Tibial nerve (tissue), 4 donors: ENCODE results near the gene NIPAL4. TPM values are rescaled to one million over a fixed set of nuclear protein-coding genes. Genes with fewer than 3 reads are reported as not detected.

Experiments used
- DNase-seq, 2 donors: peaks; one replicate each; pipeline ENCODE4 v3.0.0-alpha.2; 2019; ENCODE audit warnings: low spot score in 2 of 2
- H3K27ac ChIP-seq, 4 donors: fragments of 200-600 bp; sonication (generic) in 3 of 4; one replicate each; pipeline ENCODE4 v1.5.1; 2017 to 2019; ENCODE audit warnings: mild to moderate bottlenecking in 1 of 4
- H3K27me3 ChIP-seq, 2 donors: fragments of 200-600 bp; sonication (generic) in 1 of 2; one replicate each; pipeline versions ENCODE4 v1.5.1 to v1.6.0; 2017 to 2019
- H3K36me3 ChIP-seq, 3 donors: fragments of 200-600 bp; sonication (generic); one replicate each; pipeline ENCODE4 v1.5.1; 2018 to 2019
- H3K4me1 ChIP-seq, 4 donors: fragments of 200-600 bp; sonication (generic) in 3 of 4; one replicate each; pipeline ENCODE4 v1.5.1; 2017 to 2019
- H3K4me3 ChIP-seq, 4 donors: fragments of 200-600 bp; sonication (generic) in 3 of 4; one replicate each; pipeline ENCODE4 v1.5.1; 2017 to 2019; ENCODE audit warnings: mild to moderate bottlenecking in 1 of 4, moderate library complexity in 1 of 4
- H3K9me3 ChIP-seq, 4 donors: fragments of 200-600 bp; sonication (generic) in 3 of 4; one replicate each; pipeline ENCODE4 v1.5.1; 2017 to 2019
- EP300 ChIP-seq, 2 donors: sonication (generic); formaldehyde crosslinking; IDR thresholded peaks; one replicate each; pipeline ENCODE4 v1.6.1; 2017; ENCODE audit warnings: antibody characterized with exemption in 2 of 2, mild to moderate bottlenecking in 1 of 2
- POLR2A ChIP-seq, 2 donors: fragments of 450-650 bp; IDR thresholded peaks; one replicate each; pipeline ENCODE4 v1.6.1; 2017; ENCODE audit warnings: antibody characterized with exemption in 2 of 2, mild to moderate bottlenecking in 2 of 2, moderate library complexity in 2 of 2
- WGBS, 2 donors: methylation state at CpG; one replicate each; pipeline ENCODE4 v1.1.5; 2018; 5-methylcytosine and 5-hydroxymethylcytosine counted together
- total RNA-seq, 4 donors: library from RNA; depleted of rRNA; stranded (reverse); fragments of >200 nt; gene quantifications; one replicate each; pipeline ENCODE4 v1.1.0, GENCODE V29; 2016
- TF ChIP-seq, protein P1 (sequence below), 5 experiments: fragments of 200-600 bp in 3 of 5; fragments of 450-650 bp in 2 of 5; sonication (generic) in 3 of 5; IDR thresholded peaks; one replicate each; pipeline ENCODE4 v1.5.1; 2016 to 2019; ENCODE audit warnings: antibody characterized with exemption in 5 of 5, mild to moderate bottlenecking in 3 of 5, moderate library complexity in 2 of 5

The NIPAL4 gene
- total RNA-seq, 4 donors from 2014 or later, result 0.84 to 5.7 (median 2.4) TPM; not detected in 1

DNA sequence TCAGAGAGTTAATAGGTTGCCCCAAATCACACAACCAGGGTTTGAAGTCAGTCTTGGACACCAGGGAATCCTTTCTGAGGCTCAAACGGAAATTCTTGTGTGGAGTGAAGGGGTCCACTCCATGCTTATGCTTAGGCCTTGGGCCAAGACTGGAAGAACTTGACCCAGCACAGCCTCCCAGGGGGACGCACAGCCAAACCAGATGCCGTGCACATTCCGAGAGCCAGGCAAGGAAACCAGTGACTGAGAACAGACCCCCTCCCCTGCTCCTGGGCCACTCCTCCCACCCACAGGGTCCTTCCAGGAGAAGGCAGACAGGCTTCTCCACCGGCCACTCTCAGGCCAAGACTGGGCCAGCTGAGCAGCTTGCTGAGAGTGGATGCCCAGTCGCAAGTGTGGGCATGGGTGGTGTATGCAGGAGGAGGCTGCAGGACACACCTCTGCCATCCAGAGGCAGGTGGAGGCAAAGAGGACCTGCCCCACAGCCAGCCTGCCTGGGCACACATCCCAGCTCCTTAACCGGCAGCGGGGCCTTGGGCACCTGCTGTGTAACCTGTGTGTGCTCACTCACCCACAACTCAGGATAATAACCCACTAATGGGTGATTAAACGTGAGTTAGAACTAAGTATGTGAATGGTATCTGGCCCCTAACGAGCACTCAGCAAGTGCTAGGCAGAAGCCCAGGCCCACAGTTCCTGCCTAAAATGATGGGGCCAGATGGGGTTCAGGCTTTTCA lies 38.0 kb downstream of the NIPAL4 start:
- 69 to 80% methylated on average over 8 to 9 of the region's 10 CpGs for WGBS, 2 donors
- Histone ChIP-seq H3K27me3 (no peaks in the 10 kb centered on the region), H3K27ac (peak overlapping the region in 1 of 4 donors; percentile 63), H3K4me1 (peaks cover 0 to 11% (median 0%) of the 10 kb centered on the region in 4 donors), H3K4me3 (no peak overlapping the region), H3K36me3 (peaks cover 0 to 48% (median 0%) of the 10 kb centered on the region in 3 donors), H3K9me3 (no peaks in the 10 kb centered on the region)
- no peak for DNase-seq
- no peak for TF ChIP-seq EP300 (IDR thresholded peaks at IDR 0.05)
- TF ChIP-seq POLR2A (IDR thresholded peaks at IDR 0.05), result no peak
- TF ChIP-seq, protein P1, sequence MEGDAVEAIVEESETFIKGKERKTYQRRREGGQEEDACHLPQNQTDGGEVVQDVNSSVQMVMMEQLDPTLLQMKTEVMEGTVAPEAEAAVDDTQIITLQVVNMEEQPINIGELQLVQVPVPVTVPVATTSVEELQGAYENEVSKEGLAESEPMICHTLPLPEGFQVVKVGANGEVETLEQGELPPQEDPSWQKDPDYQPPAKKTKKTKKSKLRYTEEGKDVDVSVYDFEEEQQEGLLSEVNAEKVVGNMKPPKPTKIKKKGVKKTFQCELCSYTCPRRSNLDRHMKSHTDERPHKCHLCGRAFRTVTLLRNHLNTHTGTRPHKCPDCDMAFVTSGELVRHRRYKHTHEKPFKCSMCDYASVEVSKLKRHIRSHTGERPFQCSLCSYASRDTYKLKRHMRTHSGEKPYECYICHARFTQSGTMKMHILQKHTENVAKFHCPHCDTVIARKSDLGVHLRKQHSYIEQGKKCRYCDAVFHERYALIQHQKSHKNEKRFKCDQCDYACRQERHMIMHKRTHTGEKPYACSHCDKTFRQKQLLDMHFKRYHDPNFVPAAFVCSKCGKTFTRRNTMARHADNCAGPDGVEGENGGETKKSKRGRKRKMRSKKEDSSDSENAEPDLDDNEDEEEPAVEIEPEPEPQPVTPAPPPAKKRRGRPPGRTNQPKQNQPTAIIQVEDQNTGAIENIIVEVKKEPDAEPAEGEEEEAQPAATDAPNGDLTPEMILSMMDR (IDR thresholded peaks at IDR 0.05), result no peak

DNA sequence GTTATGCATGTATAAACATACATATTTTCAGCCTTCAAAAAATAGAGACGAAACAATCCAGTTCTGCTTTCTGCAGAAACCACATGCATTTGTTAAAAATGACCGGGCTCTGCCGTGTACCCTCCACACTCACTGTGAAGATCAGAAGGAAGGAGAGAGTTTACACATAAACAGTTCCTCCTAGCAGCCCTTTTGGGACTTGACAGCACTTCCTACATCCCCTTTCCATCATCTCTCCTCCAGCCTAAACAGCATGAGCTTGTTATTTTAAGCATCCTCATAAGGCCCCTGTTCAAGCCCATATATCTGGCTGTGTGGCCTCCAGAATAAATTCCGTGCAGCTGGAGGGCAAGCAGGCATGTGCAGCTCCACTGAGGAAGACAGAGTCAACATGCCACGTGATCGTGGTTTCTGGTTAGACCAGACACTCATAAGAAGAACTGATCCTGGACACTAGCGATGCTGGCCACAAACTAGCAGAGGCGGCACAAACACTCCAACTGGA lies 42.2 kb downstream of the NIPAL4 start:
- no peak for TF ChIP-seq EP300 (IDR thresholded peaks at IDR 0.05)
- TF ChIP-seq, protein P1 (IDR thresholded peaks at IDR 0.05), result no peak
- no peak for TF ChIP-seq POLR2A (IDR thresholded peaks at IDR 0.05)
- no peak overlapping the region for H3K27ac ChIP-seq
- no peaks in the 10 kb centered on the region for H3K27me3 ChIP-seq
- peaks cover 0 to 13% (median 5%) of the 10 kb centered on the region in 4 donors for H3K4me1 ChIP-seq
- no peak overlapping the region for H3K4me3 ChIP-seq
- no peaks in the 10 kb centered on the region for H3K9me3 ChIP-seq
- WGBS, 2 donors, result 76 to 85% methylated on average over 8 of the region's 8 CpGs
- peaks cover 0 to 50% (median 0%) of the 10 kb centered on the region in 3 donors for H3K36me3 ChIP-seq
- DNase-seq, result no peak

DNA sequence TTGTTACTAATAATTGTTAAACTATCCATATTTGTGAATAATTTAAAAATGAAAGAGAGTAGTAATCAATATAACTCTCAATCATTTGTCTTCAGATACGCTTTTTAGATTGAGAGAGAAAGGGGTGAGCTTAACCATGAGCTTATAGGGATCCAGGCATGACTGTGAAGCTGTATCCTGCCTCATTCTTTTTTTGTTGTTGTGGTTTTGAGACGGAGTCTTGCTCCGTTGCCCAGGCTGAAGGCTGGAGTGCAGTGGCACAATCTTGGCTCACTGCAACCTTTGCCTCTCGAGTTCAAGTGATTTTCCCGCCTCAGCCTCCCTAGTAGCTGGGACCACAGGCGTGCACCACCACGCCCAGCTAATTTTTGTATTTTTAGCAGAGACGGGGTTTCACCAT lies 44.0 kb downstream of the NIPAL4 start:
- 81 to 90% methylated on average over 8 of the region's 8 CpGs for WGBS, 2 donors
- Histone ChIP-seq H3K27ac (peak overlapping the region in 1 of 4 donors; percentile 34), H3K27me3 (no peaks in the 10 kb centered on the region), H3K4me1 (peaks cover 0 to 11% (median 5%) of the 10 kb centered on the region in 4 donors), H3K36me3 (peaks cover 0 to 47% (median 0%) of the 10 kb centered on the region in 3 donors), H3K9me3 (no peaks in the 10 kb centered on the region), H3K4me3 (no peak overlapping the region)
- no peak for DNase-seq
- TF ChIP-seq, protein P1 (IDR thresholded peaks at IDR 0.05), result no peak
- TF ChIP-seq EP300 (IDR thresholded peaks at IDR 0.05) (no peak), POLR2A (IDR thresholded peaks at IDR 0.05) (no peak)

DNA sequence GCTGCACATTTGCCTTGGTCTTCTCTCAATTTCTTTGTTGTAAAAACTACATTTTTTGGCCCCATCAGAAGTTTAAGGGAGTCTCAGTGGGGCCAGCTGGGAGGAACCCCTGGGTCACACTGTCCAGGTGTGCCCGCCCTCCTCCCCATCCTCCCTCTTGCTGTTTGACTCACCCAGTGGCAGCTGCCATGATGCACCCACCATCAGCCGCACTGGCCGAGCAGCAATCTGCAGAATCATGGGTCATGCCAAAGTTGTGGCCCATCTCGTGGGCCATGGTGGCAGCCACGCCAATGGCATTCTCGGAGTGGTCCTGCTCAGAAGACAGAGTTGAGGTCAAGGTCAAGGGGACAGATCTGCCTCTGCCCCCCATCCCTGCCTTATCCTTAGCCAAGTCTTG lies 45.5 kb downstream of the NIPAL4 start:
- DNase-seq, result no peak

More for the DNA sequence above, 45.5 kb downstream of the NIPAL4 start:
- no peaks in the 10 kb centered on the region for H3K9me3 ChIP-seq
- no peak overlapping the region for H3K27ac ChIP-seq
- TF ChIP-seq POLR2A (IDR thresholded peaks at IDR 0.05) (no peak), EP300 (IDR thresholded peaks at IDR 0.05) (no peak)
- TF ChIP-seq, protein P1 (IDR thresholded peaks at IDR 0.05), result no peak
- WGBS, 2 donors, result 97 to 100% methylated on average over 3 to 6 of the region's 6 CpGs
- no peak overlapping the region for H3K4me3 ChIP-seq
- peaks cover 0 to 13% (median 5%) of the 10 kb centered on the region in 4 donors for H3K4me1 ChIP-seq
- no peaks in the 10 kb centered on the region for H3K27me3 ChIP-seq
- peaks cover 0 to 44% (median 0%) of the 10 kb centered on the region in 3 donors for H3K36me3 ChIP-seq
